Lower leg skin (tissue), 4 donors: Measurements from ENCODE around the gene C1orf159. TPM values are rescaled to one million over a fixed set of nuclear protein-coding genes. Genes with fewer than 3 reads are reported as not detected.

ENCODE experiments used
- DNase-seq, 2 donors: peaks; one replicate each; pipeline ENCODE4 v3.0.0-alpha.2; 2019; ENCODE audit warnings: low spot score in 2 of 2
- H3K4me3 ChIP-seq: fragments of 200-600 bp; sonication (generic); 2 replicates; pipeline ENCODE4 v1.5.1; 2017; ENCODE audit warnings: mild to moderate bottlenecking, low read depth; ENCODE audit not compliant: poor library complexity, severe bottlenecking
- CTCF ChIP-seq, 3 donors: fragments of 450-650 bp; IDR thresholded peaks; one replicate each; pipeline ENCODE4 v1.5.1; 2016; ENCODE audit warnings: antibody characterized with exemption in 3 of 3, mild to moderate bottlenecking in 3 of 3, moderate library complexity in 2 of 3
- POLR2A ChIP-seq, 2 donors: fragments of 450-650 bp; IDR thresholded peaks; one replicate each; pipeline ENCODE4 v1.6.1; 2016 to 2017; ENCODE audit warnings: antibody characterized with exemption in 2 of 2, mild to moderate bottlenecking in 1 of 2, moderate library complexity in 1 of 2
- WGBS, 2 donors: methylation state at CpG; one replicate each; pipeline ENCODE4 v1.1.5; 2018; 5-methylcytosine and 5-hydroxymethylcytosine counted together
- intact Hi-C: fragments of 100-400 bp; cut with DNase I; formaldehyde crosslinking; loops from one replicate; pipeline ENCODE4 v1.15.0; 2023; ENCODE audit warnings: low total_unique reads
- total RNA-seq, 4 donors: library from RNA; depleted of rRNA; stranded (reverse); fragments of >200 nt; gene quantifications; one replicate each; pipeline ENCODE4 v1.1.0, GENCODE V29; 2016

The C1orf159 gene
- total RNA-seq, 4 donors from 2014 or later, result 16.1 to 36.0 (median 21.5) TPM

- H3K4me3 ChIP-seq, result no peak overlapping the region
- 12 to 13% methylated on average over 7 to 26 of the region's 48 CpGs for WGBS, 2 donors
- DNase-seq, result no peak
- intact Hi-C loops, result no loop called here
- no peak for TF ChIP-seq CTCF (IDR thresholded peaks at IDR 0.05)
- TF ChIP-seq POLR2A (IDR thresholded peaks at IDR 0.05), result no peak
Measured at GRCh38 chr1:1136547-1137230, 20.8 kb upstream of the C1orf159 start.

- H3K4me3 ChIP-seq, result no peak overlapping the region
- DNase-seq, result no peak
- intact Hi-C loops, result no loop called here
- TF ChIP-seq POLR2A (IDR thresholded peaks at IDR 0.05), result no peak
- TF ChIP-seq CTCF (IDR thresholded peaks at IDR 0.05), result no peak
- 75 to 80% methylated on average over 19 of the region's 20 CpGs for WGBS, 2 donors
Measured at GRCh38 chr1:1135339-1136136, 19.6 kb upstream of the C1orf159 start.

- 90 to 98% methylated on average over 8 to 28 of the region's 28 CpGs for WGBS, 2 donors
- intact Hi-C loops, result no loop called here
- TF ChIP-seq POLR2A (IDR thresholded peaks at IDR 0.05) (no peak), CTCF (IDR thresholded peaks at IDR 0.05) (no peak)
- no peak for DNase-seq
- no peak overlapping the region for H3K4me3 ChIP-seq
Measured at GRCh38 chr1:1134300-1134970, 18.5 kb upstream of the C1orf159 start.

GRCh38 chr1:1132956-1133750 lies 17.3 kb upstream of the C1orf159 start:
- H3K4me3 ChIP-seq, result no peak overlapping the region
- 68 to 80% methylated on average over 25 to 27 of the region's 32 CpGs for WGBS, 2 donors
- no peak for TF ChIP-seq CTCF (IDR thresholded peaks at IDR 0.05)
- no peak for TF ChIP-seq POLR2A (IDR thresholded peaks at IDR 0.05)
- DNase-seq, result no peak
- intact Hi-C loops, result no loop called here
